HG03159 (cell line): ENCODE measurements around the gene ACTR8.

ENCODE experiments used
- ATAC-seq: cut with Tn5 transposase; IDR thresholded peaks from one replicate; pipeline ENCODE4 v1.9.1; 2021; ENCODE audit warnings: mild to moderate bottlenecking, moderate library complexity; ENCODE audit not compliant: unreplicated experiment

The ACTR8 gene

DNA sequence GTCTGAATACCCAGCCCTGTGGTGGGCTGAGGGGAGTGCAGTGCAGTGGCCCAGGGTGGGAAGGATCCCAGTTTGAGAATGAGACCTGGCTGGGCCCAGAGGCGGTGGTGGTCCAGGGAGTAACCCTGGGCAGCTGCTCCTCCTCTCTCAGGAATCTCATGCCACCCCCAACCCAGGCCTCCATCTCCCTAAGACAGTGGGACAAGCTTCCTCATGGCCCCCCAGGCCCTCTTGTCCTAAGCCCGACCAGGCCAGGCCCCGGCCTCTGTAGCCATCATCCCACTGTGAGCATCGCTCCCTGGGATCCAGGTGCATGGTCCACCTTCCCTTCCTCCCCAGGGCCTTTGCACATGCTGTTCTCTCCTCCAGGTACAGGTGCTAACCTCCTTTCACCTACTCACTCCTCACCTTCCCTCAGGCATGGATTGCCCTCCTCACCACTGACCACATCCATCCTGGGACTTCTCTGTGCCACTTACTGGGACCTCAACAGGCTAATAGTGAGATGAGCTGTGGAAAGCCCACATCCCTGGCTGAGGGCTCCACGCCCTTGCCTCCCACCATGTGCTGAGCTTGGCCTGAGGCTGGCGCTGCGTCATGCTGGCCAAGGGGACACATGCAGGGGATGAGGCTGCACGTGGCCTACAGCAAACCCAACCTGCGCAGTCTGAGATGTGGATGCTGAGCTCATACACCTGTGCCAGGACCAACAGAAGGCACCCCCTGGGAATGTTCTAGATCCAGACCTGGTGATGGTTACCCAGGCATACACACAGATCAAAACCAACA, 45.7 kb downstream of the ACTR8 start:
- no peak for ATAC-seq

- ATAC-seq = no peak
Measured at GRCh38 chr3:53835257-53835656, 46.7 kb downstream of the ACTR8 start.

- no peak for ATAC-seq
Measured at GRCh38 chr3:53834429-53835095, 47.4 kb downstream of the ACTR8 start.

DNA sequence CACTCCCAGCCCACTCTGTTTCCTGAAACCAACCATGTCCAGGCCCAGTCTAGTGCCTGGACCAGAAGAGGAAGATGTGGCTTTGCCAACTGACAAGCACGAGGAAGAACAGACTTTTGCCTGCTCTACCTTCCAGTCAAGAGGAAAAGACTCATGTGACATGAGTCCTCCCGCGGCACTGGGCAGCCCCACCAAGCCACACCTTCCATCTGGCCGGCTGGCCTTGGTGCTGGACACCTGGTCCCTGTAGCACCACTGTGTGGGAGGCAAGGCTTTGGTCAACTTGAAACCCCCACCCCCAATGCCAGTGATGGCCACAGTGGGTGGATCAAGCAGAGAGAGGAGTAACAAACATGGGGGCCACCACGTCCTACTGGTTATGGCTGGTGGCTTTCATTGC, 48.3 kb downstream of the ACTR8 start:
- ATAC-seq = no peak

DNA sequence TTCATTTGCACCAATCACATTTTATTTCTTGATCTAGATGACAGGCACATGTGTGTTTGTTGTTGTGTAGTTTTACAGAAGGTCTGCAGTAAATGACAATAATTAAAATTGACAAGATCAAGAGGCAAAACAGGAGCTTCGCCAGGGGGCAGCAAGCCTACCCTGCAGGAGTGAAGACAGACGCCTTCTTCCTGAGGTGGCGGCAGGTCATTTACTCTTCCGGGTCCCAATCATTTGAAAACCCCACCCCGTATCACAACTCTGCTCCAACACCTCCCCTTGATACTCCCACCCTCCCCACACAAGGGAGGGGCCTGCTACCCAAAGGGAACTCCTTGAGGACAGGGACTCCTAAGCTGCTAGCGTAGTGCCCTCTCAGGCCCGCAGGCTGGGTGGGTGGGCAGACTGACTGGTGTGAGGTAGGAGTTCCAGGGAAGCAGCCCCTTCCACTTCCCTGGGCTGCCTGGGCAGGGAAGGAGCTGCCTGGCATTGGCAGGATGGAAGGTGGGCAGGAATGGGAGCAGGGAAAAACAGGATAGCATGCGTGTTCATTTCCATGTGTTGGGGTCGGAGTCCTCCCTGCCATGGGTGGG, 48.8 kb downstream of the ACTR8 start:
- ATAC-seq = no peak

GRCh38 chr3:53830944-53831343, 51.0 kb downstream of the ACTR8 start:
- ATAC-seq = no peak

DNA sequence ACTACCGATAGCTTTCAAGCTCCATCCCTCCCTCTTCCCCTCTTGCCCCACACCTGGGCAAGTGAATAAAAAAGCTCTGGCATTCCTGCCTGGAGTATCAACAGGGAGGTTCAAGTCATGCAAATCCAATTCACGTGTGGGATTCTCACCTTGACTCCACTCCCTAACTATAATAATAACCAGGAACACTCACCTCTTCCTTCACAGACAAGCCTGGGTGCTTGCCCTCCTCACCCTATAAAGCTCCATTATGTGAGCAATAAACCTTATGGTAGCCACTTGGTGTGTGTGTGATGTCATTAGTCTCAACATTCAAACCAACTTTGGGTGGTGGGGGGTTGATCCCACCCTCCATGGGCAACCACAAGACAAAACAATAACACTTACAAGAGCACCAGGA, 52.3 kb downstream of the ACTR8 start:
- ATAC-seq = no peak

DNA sequence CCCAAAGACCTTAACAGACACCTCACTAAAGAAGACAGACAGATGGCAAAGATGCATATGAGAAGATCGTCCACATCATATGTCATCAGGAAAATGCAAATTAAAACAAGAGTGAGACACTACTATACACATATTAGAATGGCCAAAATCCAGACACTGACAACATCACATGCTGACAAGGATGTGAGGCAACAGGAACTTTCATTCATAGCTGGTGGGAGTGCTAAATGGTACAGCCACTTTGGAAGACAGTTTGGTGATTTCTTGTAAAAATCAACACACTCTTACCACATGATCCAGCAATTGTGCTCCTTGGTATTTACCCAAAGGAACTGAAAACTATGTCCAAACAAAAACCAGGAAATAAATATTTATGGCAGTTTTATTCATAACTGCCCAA, 53.4 kb downstream of the ACTR8 start:
- no peak for ATAC-seq

GRCh38 chr3:53826048-53826447, 55.9 kb downstream of the ACTR8 start:
- ATAC-seq = no peak

DNA sequence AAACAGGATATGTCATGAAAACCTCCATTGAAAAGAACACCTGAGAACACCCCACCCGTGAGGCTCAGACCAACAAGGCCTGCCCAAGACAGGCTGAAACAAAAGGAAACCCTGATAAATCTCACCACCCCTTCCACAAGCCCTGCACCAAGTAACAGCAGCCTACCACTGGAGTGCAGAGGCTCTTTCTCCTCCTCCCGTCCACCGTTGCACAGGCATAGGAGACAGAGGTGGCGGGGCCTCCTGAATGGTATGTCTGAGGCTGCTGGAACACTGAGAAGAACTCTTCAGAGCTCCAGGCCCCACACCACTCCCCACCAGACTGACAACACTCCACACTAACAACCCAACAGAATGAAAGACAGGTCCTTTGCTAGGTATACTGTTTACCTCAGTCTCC, 57.2 kb downstream of the ACTR8 start:
- no peak for ATAC-seq

DNA sequence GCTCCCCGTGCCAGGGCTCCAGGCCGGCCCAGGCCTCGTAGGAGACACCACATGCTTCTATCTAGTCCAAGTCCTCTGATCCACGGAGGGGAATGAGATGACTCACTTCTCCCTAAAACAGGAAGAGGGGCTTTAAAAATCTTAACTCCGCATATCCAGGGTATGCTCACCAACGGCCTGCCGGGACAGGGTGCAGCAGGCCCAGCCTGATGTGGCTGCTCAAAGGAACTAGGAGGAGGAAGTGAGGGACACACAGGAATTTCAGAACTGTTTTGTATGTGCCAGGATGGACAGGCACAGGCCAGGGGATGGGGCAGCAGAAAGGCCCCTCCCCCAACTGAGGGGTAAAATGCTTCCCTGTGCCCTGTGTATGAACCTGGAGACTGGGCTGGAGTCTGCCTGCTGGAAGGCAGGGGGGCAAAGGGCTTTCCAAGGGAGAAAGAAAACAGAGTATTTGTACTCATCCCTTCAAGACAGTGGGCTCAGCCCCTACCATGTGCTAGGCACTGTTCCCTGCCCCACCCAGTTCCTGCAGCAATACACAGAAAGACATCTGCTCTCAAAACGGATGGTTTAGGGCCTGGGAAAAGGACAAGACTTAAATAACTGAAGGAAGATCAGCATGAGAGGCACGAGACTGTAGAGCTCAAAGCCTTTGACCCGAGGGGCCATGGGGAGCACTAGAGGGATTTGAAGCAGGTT, 57.8 kb downstream of the ACTR8 start:
- ATAC-seq = no peak

GRCh38 chr3:53823026-53823955, 58.7 kb downstream of the ACTR8 start:
- ATAC-seq = no peak

DNA sequence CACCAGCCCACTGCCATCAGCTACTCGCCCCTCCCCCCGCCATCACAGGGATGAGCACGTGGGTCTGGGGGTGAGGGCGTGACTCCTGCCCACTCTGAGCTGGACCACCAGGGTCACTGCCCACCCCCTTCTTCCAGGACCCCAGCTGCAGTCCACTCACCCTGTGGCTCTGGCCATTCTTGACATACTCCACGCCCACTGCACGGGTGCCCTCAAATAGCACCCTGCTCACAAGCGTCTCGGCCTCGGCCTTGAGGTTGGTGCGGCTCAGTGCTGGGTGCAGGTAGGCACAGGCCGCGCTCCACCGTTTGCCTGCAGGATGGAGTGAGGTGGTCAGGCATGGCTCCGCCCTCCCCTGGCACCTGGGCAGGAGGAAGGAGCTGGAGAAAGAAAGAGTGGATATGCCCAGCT, 59.6 kb downstream of the ACTR8 start:
- ATAC-seq = no peak

- ATAC-seq = no peak
Measured at GRCh38 chr3:53821631-53822121, 60.3 kb downstream of the ACTR8 start.

GRCh38 chr3:53820756-53821580, 61.0 kb downstream of the ACTR8 start:
- no peak for ATAC-seq

DNA sequence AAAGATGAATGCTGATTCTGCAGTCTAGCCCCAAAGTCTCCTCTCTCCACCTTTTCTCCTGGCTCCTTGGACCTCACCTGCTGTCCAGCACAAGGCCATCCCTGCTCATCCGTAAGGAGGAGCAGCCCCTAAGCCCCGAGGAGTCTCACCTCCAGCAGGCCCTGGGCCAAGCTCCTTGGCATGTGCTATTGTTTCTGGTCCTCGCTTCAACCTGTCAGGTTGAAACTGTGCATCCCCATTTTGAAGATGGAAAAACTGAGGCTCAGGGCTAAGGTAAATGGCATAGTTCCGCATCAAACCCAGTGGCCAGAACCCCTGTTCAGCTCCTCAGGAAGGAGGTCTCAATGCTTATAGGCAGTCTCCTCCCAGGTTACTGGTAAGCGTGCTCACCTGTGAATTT, 61.9 kb downstream of the ACTR8 start:
- no peak for ATAC-seq

DNA sequence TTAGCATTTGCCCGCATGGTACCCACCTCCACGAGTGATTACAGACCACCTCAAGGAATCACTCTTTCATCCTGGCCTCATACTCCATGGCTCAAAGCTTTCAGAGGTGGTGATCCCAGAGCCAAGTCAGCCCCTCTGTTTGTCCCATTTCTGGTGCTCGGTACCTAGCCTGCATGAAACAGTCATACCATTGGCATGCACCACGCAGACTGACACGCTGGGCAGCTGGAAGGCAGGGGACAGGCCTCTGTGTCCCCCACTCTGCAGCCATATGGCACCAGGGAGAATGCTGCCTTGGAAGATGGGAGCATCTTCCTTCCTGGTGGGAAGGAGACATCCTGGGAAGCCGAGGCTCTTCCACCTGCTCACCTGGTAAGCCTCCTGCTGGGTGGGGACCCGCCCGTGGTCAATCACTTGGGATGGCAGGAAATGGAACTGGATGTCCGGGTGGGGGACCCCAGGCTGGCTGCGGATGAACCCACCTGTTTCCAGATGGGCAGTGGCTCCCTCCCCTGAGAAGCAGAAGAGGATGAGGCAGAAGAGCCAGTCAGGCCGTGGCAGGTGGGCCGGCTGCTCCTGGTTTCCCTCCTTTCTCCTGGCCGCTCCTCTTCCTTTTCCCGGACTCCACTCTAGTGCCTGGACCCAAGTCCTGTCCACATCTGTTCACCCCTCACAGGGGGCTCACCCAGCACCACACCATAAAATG, 62.6 kb downstream of the ACTR8 start:
- no peak for ATAC-seq

DNA sequence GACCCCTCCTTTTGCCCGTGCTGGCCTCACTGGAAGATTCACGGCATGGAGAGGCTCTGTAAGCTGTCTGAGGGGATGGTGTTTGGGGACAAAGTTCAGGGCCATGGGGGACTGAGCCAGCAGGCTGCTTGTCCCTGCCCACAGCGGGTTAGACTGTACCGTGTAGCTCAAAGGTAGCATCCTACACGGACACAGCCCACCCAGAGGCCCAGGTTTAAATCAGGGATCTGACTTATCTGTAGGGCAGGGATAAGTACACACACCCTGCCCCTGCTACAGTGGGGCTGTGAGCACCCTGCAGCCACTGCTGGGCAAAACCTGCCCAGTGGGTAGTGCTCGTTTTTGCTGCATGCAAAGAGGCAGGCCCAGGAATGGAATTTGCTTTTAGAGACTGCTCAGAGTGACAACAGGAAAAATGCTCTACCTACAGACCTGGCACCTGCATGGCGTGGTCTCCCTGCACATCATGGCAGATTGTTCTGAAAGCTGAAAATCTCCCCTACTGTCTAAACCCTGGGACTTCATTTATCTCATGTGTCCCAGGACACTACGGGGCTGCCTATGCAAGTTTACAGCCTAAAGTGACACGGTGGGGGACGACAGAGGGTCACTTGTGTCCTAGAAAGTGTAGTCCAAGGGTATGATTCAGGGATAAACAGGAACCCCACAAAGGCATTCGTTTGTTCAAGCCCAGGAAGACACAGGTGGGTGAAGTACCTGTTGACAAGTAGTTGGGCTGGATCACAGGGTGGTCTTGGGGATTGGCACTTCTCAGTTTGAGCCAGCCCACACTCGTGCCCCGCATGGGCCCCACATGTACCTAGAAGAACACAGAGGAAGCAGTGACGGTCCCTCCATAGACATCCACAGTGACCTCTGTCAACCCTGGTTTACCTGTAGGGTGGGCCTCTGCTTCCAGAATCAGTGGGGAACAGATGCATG, 63.5 kb downstream of the ACTR8 start:
- ATAC-seq = no peak
